Measurements from ENCODE around the gene DPYSL4.

DNA sequence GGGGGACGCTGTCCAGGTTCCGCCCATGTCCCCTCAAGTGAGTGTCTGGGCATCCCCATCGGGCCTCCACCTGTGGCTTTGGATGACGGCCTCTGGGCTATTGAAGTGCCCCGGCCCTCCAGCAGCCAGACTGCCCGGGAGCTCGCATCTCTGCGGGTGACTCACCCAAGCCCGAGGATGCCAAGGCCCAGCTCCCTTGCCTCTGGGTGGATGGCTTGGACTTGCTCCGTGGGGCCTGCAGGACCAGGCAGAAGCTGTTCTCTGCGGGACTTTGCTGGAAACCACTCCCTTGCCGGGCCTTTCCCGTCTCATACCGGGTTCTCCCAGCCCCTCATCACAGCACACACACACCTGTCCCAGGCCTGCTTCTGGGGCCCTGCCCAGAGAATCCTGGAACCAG, 22.4 kb downstream of the DPYSL4 start:
- TF ChIP-seq, protein P1, sequence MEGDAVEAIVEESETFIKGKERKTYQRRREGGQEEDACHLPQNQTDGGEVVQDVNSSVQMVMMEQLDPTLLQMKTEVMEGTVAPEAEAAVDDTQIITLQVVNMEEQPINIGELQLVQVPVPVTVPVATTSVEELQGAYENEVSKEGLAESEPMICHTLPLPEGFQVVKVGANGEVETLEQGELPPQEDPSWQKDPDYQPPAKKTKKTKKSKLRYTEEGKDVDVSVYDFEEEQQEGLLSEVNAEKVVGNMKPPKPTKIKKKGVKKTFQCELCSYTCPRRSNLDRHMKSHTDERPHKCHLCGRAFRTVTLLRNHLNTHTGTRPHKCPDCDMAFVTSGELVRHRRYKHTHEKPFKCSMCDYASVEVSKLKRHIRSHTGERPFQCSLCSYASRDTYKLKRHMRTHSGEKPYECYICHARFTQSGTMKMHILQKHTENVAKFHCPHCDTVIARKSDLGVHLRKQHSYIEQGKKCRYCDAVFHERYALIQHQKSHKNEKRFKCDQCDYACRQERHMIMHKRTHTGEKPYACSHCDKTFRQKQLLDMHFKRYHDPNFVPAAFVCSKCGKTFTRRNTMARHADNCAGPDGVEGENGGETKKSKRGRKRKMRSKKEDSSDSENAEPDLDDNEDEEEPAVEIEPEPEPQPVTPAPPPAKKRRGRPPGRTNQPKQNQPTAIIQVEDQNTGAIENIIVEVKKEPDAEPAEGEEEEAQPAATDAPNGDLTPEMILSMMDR (IDR thresholded peaks at IDR 0.05) = no peak
- TF ChIP-seq POLR2A (IDR thresholded peaks at IDR 0.05) = no peak

All from adrenal gland (tissue), 5 donors.